Gastroesophageal sphincter (tissue), 4 donors: Measurements from ENCODE around the gene ECPAS. TPM values are rescaled to one million over a fixed set of nuclear protein-coding genes. Genes with fewer than 3 reads are reported as not detected.

ENCODE experiments used
- ATAC-seq: fragments of 150-250 bp; one replicate; pipeline ENCODE4 v1.9.1; 2016; ENCODE audit warnings: mild to moderate bottlenecking, moderate library complexity
- H3K27ac ChIP-seq, 4 donors: fragments of 200-600 bp; sonication (generic) in 3 of 4; 1 replicate in 3 of 4; 2 replicates in 1 of 4; pipeline ENCODE4 v1.5.1; 2016 to 2019
- H3K27me3 ChIP-seq: fragments of 200-600 bp; sonication (generic); one replicate; pipeline ENCODE4 v1.5.1; 2019
- H3K36me3 ChIP-seq, 2 donors: fragments of 200-600 bp; sonication (generic); one replicate each; pipeline ENCODE4 v1.5.1; 2019; ENCODE audit warnings: control low read depth in 1 of 2
- H3K4me1 ChIP-seq, 3 donors: fragments of 200-600 bp; sonication (generic); 1 replicate in 2 of 3; 2 replicates in 1 of 3; pipeline ENCODE4 v1.5.1; 2016 to 2019; ENCODE audit warnings: control low read depth in 2 of 3
- H3K4me3 ChIP-seq, 2 donors: fragments of 200-600 bp; sonication (generic); one replicate each; pipeline ENCODE4 v1.5.1; 2019; ENCODE audit warnings: mild to moderate bottlenecking in 1 of 2, moderate library complexity in 1 of 2
- H3K9me3 ChIP-seq, 3 donors: fragments of 200-600 bp; sonication (generic); one replicate each; pipeline ENCODE4 v1.5.1; 2017 to 2019; ENCODE audit warnings: control low read depth in 2 of 3
- EP300 ChIP-seq: sonication (generic); formaldehyde crosslinking; IDR thresholded peaks from one replicate; pipeline ENCODE4 v1.6.1; 2017; ENCODE audit warnings: antibody characterized with exemption, mild to moderate bottlenecking
- POLR2A ChIP-seq, 2 donors: fragments of 450-650 bp; IDR thresholded peaks; one replicate each; pipeline ENCODE4 v1.6.1; 2017; ENCODE audit warnings: antibody characterized with exemption in 2 of 2, mild to moderate bottlenecking in 2 of 2, moderate library complexity in 1 of 2
- POLR2AphosphoS5 ChIP-seq: sonication (generic); formaldehyde crosslinking; IDR thresholded peaks from one replicate; pipeline ENCODE4 v1.6.1; 2017; ENCODE audit warnings: antibody characterized with exemption
- WGBS, 2 donors: methylation state at CpG; one replicate each; pipeline ENCODE4 v1.1.5; 2018; ENCODE audit warnings: low coverage in 1 of 2; 5-methylcytosine and 5-hydroxymethylcytosine counted together
- total RNA-seq, 4 donors: library from RNA; depleted of rRNA; stranded (reverse); fragments of >200 nt; gene quantifications; one replicate each; pipeline ENCODE4 v1.1.0, GENCODE V29; 2016
- TF ChIP-seq, protein P1 (sequence below), 4 experiments: fragments of 200-600 bp in 2 of 4; fragments of 450-650 bp in 2 of 4; sonication (generic) in 1 of 4; IDR thresholded peaks; one replicate each; pipeline ENCODE4 v1.5.1; 2017 to 2019; ENCODE audit warnings: antibody characterized with exemption in 4 of 4, mild to moderate bottlenecking in 2 of 4, moderate library complexity in 2 of 4

Gene ECPAS
- total RNA-seq, 4 donors from 2014 or later = 75.5 to 114 (median 94.3) TPM

- Histone ChIP-seq H3K4me1 (no peaks in the 10 kb centered on the region), H3K4me3 (no peak overlapping the region), H3K9me3 (no peaks in the 10 kb centered on the region), H3K27ac (no peak overlapping the region), H3K27me3 (no peaks in the 10 kb centered on the region), H3K36me3 (peaks cover 15 to 100% of the 10 kb centered on the region in 2 donors)
- TF ChIP-seq EP300 = no peak
- TF ChIP-seq, protein P1, sequence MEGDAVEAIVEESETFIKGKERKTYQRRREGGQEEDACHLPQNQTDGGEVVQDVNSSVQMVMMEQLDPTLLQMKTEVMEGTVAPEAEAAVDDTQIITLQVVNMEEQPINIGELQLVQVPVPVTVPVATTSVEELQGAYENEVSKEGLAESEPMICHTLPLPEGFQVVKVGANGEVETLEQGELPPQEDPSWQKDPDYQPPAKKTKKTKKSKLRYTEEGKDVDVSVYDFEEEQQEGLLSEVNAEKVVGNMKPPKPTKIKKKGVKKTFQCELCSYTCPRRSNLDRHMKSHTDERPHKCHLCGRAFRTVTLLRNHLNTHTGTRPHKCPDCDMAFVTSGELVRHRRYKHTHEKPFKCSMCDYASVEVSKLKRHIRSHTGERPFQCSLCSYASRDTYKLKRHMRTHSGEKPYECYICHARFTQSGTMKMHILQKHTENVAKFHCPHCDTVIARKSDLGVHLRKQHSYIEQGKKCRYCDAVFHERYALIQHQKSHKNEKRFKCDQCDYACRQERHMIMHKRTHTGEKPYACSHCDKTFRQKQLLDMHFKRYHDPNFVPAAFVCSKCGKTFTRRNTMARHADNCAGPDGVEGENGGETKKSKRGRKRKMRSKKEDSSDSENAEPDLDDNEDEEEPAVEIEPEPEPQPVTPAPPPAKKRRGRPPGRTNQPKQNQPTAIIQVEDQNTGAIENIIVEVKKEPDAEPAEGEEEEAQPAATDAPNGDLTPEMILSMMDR (IDR thresholded peaks at IDR 0.05) = no peak
- no peak for TF ChIP-seq POLR2AphosphoS5
- no peak for TF ChIP-seq POLR2A (IDR thresholded peaks at IDR 0.05)
- 29 to 67% methylated on average over 1 of the region's 1 CpG for WGBS, 2 donors
- no peak for ATAC-seq
Measured at GRCh38 chr9:111393971-111394370, 90.2 kb downstream of the ECPAS start.

DNA sequence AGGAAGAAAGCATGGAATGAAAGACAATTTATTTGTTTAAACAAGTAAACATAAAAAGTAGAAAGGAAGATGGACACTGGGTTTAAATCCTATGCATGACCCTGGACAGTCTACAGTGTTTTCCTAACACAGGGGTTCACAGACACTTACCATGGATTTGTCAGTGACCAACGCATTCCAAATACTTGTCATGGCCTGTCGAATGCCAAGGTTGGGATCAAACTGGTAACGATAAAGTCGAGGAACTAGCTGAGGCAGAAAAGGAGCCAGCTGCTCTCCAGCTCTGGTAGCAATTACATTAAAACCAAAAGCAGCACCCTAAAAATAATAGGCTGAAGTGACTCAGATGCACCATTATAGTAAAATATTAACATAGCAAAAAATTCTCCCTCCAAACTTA lies 94.8 kb downstream of the ECPAS start:
- 89 to 100% methylated on average over 2 to 4 of the region's 4 CpGs for WGBS, 2 donors
- ATAC-seq = no peak

DNA sequence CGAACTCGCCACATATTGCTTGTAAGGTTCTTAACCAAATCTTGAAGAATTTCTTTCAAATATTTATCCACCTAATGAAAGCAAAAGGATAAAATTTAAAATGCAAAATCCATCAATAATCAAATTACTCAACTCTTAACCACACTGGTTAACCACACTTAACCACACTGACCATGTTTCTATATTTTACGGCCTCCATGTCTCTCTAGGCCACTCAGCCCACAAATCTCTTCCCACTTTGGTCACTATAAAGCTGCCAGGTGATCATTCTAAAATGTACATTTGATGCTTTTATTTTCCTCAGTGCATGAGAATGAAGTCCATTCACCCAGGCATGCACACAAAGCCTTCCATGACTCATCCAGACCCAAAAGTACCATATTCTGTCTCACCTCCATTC lies 97.8 kb downstream of the ECPAS start:
- Histone ChIP-seq H3K27ac (no peak overlapping the region), H3K9me3 (no peaks in the 10 kb centered on the region), H3K36me3 (peaks cover 11 to 100% of the 10 kb centered on the region in 2 donors), H3K4me1 (no peaks in the 10 kb centered on the region), H3K27me3 (no peaks in the 10 kb centered on the region), H3K4me3 (no peak overlapping the region)
- TF ChIP-seq, protein P1 (IDR thresholded peaks at IDR 0.05) = no peak
- TF ChIP-seq EP300 (no peak), POLR2A (IDR thresholded peaks at IDR 0.05) (no peak), POLR2AphosphoS5 (no peak)
- no peak for ATAC-seq
- 92 to 95% methylated on average over 3 of the region's 3 CpGs for WGBS, 2 donors

More for the DNA sequence above, 94.8 kb downstream of the ECPAS start:
- Histone ChIP-seq H3K36me3 (peaks cover 15 to 100% of the 10 kb centered on the region in 2 donors), H3K9me3 (no peaks in the 10 kb centered on the region), H3K4me3 (no peak overlapping the region), H3K4me1 (no peaks in the 10 kb centered on the region), H3K27me3 (no peaks in the 10 kb centered on the region), H3K27ac (no peak overlapping the region)
- TF ChIP-seq, protein P1 (IDR thresholded peaks at IDR 0.05) = no peak
- no peak for TF ChIP-seq POLR2AphosphoS5
- no peak for TF ChIP-seq EP300
- TF ChIP-seq POLR2A (IDR thresholded peaks at IDR 0.05) = no peak

- TF ChIP-seq POLR2AphosphoS5 = no peak
- no peak for TF ChIP-seq POLR2A (IDR thresholded peaks at IDR 0.05)
- TF ChIP-seq, protein P1 (IDR thresholded peaks at IDR 0.05) = no peak
- no peak for TF ChIP-seq EP300
- H3K9me3 ChIP-seq = no peaks in the 10 kb centered on the region
- no peaks in the 10 kb centered on the region for H3K27me3 ChIP-seq
- no peak overlapping the region for H3K27ac ChIP-seq
- H3K4me3 ChIP-seq = no peak overlapping the region
- peaks cover 3 to 97% of the 10 kb centered on the region in 2 donors for H3K36me3 ChIP-seq
- WGBS, 2 donors = 33 to 50% methylated on average over 1 of the region's 1 CpG
- no peaks in the 10 kb centered on the region for H3K4me1 ChIP-seq
- ATAC-seq = no peak
Measured at GRCh38 chr9:111381006-111381405, 103.2 kb downstream of the ECPAS start.

DNA sequence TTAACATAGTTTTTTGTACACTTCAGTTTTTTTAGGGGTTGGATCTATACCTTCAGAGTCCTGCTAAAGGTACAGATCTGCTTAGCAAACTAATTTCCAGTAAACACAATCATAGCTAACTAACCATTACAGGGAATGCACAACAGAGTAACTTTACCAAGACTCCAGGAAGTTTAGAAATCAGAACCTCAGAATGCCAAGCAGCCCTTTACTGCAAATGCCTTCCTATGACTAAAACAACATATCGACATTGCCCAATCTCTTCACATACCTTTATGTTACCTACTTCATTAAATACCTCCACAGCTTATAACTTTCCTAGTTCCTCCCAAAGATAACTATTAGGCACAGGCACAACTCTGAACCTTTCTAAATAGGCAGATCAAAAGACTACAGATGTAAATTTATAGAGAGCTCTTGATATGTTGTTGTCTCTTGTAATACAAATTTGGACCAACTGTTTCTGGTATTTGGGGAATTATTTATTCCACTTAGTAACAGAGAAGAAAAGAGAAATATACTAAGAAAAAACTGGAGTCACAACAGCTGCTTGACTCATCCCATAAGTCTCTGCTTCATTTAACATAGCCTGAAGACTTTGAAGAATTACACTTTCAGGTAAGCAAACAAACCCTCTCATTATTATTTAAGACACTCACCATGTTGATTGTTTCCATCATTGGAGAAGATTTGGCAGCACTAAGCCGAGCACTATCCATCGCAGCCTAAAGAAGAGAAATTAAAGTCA lies 108.2 kb downstream of the ECPAS start:
- 86 to 100% methylated on average over 3 of the region's 3 CpGs for WGBS, 2 donors
- no peaks in the 10 kb centered on the region for H3K4me1 ChIP-seq
- TF ChIP-seq, protein P1 (IDR thresholded peaks at IDR 0.05) = no peak
- TF ChIP-seq POLR2A (IDR thresholded peaks at IDR 0.05) (no peak), POLR2AphosphoS5 (no peak), EP300 (no peak)
- H3K9me3 ChIP-seq = no peaks in the 10 kb centered on the region
- no peaks in the 10 kb centered on the region for H3K27me3 ChIP-seq
- peaks cover 14 to 95% of the 10 kb centered on the region in 2 donors for H3K36me3 ChIP-seq
- ATAC-seq = no peak
- no peak overlapping the region for H3K27ac ChIP-seq
- H3K4me3 ChIP-seq = no peak overlapping the region
